HG03280 (cell line): ENCODE data around the gene MRPS35.

Experiments
- ATAC-seq: cut with Tn5 transposase; IDR thresholded peaks from one replicate; pipeline ENCODE4 v1.9.1; 2021; ENCODE audit warnings: mild to moderate bottlenecking, moderate library complexity; ENCODE audit not compliant: unreplicated experiment

MRPS35 gene

GRCh38 chr12:27805238-27805637 lies 94.6 kb downstream of the MRPS35 start:
- ATAC-seq = no peak
